ENCODE results near the gene SNX14. TPM values are rescaled to one million over a fixed set of nuclear protein-coding genes. Genes with fewer than 3 reads are reported as not detected.

SNX14 gene
- total and polyA plus RNA-seq, 7 donors: 13.4 to 29.9 (median 17.5) TPM

- no peaks in the 10 kb centered on the region for H3K36me3 ChIP-seq (ENCODE audit: insufficient read depth in 1 of 2, low read depth in 1 of 2)
- ATAC-seq (no peak), DNase-seq (no peak)
- 89 to 93% (median 90%) methylated on average over 4 of the region's 4 CpGs for WGBS, 3 donors
- H3K9me3 ChIP-seq: no peaks in the 10 kb centered on the region
- intact Hi-C loops (cut with DNase I): no loop called here
- no peak for TF ChIP-seq CTCF (IDR thresholded peaks at IDR 0.05)
- H3K4me3 ChIP-seq: no peak overlapping the region
- H3K27ac ChIP-seq: no peak overlapping the region
- peaks cover 0 to 6% (median 0%) of the 10 kb centered on the region in 3 donors for H3K27me3 ChIP-seq (ENCODE audit: insufficient read depth in 3 of 3, low read length in 2 of 3)
- no peaks in the 10 kb centered on the region for H3K4me1 ChIP-seq
Observed at GRCh38 chr6:85456782-85457181, 136.9 kb downstream of the SNX14 start.

Other genes starting within 250 kb of the SNX14 start
- gene NT5E, start 143.8 kb downstream of the SNX14 start, total RNA-seq: 1 to 10 TPM in 3 of 4 donors, under 1 TPM in 1; 0.90 to 3.9 (median 3.0) TPM
- gene NT5E, start 143.8 kb downstream of the SNX14 start, polyA plus RNA-seq: 1 to 10 TPM in 1 of 3 donors, under 1 TPM in 2; 0.57 to 2.3 (median 0.90) TPM
- 100 to 1,000 TPM in 2 of 4 donors, 10 to 100 TPM in 2; 59.1 to 122 (median 96.1) TPM for gene SYNCRIP, start 49.0 kb upstream of the SNX14 start, total RNA-seq
- gene SYNCRIP, start 49.0 kb upstream of the SNX14 start, polyA plus RNA-seq: 10 to 100 TPM; 34.8 to 70.3 (median 59.5) TPM

All from psoas muscle (tissue), 8 donors.